ENCODE results near the gene SLC6A3. TPM values are rescaled to one million over a fixed set of nuclear protein-coding genes. Genes with fewer than 3 reads are reported as not detected.

The SLC6A3 gene
- total RNA-seq, 1 experiment from 2014 or later = not detected

- Mint-ChIP-seq H3K9me3 (ENCODE audit: unreplicated experiment) (no peaks in the 10 kb centered on the region), H3K4me1 (ENCODE audit: low read depth, unreplicated experiment) (no peaks in the 10 kb centered on the region), H3K36me3 (ENCODE audit: insufficient read depth, unreplicated experiment) (peaks cover 73% of the 10 kb centered on the region), H3K27ac (ENCODE audit: unreplicated experiment) (no peak overlapping the region), H3K27me3 (ENCODE audit: insufficient read depth, unreplicated experiment) (no peaks in the 10 kb centered on the region), H3K4me3 (ENCODE audit: unreplicated experiment) (no peak overlapping the region)
- Histone ChIP-seq H3K27me3 (replicated peaks; ENCODE audit: control insufficient read depth, insufficient read depth, low read length) (no peaks in the 10 kb centered on the region), H3K36me3 (ENCODE audit: control insufficient read depth, insufficient read depth, low read length) (peaks cover 3% of the 10 kb centered on the region), H3K4me1 (no peaks in the 10 kb centered on the region), H3K9me3 (no peaks in the 10 kb centered on the region; the same call in 1 of the 2 replicates), H3K4me3 (ENCODE audit: low read depth, low read length) (no peak overlapping the region)
- ChIA-PET POLR2A (no interaction called here), CTCF (interaction anchor here (0.7 kb wide), 1 partner anchor 83 kb away, joined by 3 read pairs; no protein-coding TSS in a partner anchor)
- intact Hi-C loops (cut with micrococcal nuclease; ENCODE audit: unreplicated experiment) = no loop called here
- TF ChIP-seq, protein P1, sequence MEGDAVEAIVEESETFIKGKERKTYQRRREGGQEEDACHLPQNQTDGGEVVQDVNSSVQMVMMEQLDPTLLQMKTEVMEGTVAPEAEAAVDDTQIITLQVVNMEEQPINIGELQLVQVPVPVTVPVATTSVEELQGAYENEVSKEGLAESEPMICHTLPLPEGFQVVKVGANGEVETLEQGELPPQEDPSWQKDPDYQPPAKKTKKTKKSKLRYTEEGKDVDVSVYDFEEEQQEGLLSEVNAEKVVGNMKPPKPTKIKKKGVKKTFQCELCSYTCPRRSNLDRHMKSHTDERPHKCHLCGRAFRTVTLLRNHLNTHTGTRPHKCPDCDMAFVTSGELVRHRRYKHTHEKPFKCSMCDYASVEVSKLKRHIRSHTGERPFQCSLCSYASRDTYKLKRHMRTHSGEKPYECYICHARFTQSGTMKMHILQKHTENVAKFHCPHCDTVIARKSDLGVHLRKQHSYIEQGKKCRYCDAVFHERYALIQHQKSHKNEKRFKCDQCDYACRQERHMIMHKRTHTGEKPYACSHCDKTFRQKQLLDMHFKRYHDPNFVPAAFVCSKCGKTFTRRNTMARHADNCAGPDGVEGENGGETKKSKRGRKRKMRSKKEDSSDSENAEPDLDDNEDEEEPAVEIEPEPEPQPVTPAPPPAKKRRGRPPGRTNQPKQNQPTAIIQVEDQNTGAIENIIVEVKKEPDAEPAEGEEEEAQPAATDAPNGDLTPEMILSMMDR (IDR thresholded peaks at IDR 0.05; ENCODE audit: insufficient read depth in 1 of 2, low read depth in 1 of 2, low read length in 1 of 2, severe bottlenecking in 1 of 2, unreplicated experiment in 1 of 2) = no peak
- BruUV-seq (replicated peaks) = no TSS peak
- no peak for DNase-seq
Observed at GRCh38 chr5:1467341-1468246, 22.4 kb upstream of the SLC6A3 start.

DNA sequence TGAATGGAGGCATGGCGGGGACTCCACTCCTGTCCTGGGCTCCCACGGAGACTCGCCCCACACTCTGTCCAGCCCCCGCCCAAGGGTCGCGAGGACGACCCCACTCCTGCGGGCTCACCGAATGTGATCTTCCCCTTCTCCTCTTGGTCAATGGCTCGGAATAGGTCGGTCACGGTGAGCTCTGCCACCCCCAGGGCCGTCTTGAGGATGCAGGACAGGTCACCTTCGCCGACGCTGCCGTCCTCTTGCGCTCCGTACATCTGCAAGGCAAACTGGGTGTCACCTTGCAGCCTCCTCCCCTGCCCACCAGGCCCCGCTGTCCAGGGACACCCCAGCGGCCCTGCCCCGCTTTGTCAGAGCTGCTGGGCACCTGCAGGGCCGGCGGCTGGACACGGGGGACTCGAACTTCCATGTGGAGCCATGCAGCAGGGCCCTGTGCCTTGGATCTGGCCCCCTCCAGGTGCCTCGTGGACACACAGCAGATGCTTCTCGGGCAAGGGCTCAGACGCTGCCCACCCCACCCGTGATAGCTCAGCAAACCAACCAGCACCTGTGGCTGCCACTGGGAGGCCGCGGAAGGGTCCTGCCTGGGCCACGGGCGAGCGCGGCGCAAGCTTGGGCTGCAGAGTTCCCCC lies 21.5 kb upstream of the SLC6A3 start:
- Mint-ChIP-seq H3K4me1 (ENCODE audit: low read depth, unreplicated experiment) (no peaks in the 10 kb centered on the region), H3K27ac (ENCODE audit: unreplicated experiment) (no peak overlapping the region), H3K36me3 (ENCODE audit: insufficient read depth, unreplicated experiment) (peaks cover 74% of the 10 kb centered on the region), H3K27me3 (ENCODE audit: insufficient read depth, unreplicated experiment) (no peaks in the 10 kb centered on the region), H3K4me3 (ENCODE audit: unreplicated experiment) (no peak overlapping the region), H3K9me3 (ENCODE audit: unreplicated experiment) (no peaks in the 10 kb centered on the region)
- TF ChIP-seq, protein P1 (IDR thresholded peaks at IDR 0.05; ENCODE audit: insufficient read depth in 1 of 2, low read depth in 1 of 2, low read length in 1 of 2, severe bottlenecking in 1 of 2, unreplicated experiment in 1 of 2) = no peak
- Histone ChIP-seq H3K4me1 (no peaks in the 10 kb centered on the region), H3K9me3 (no peaks in the 10 kb centered on the region; the same call in 1 of the 2 replicates), H3K4me3 (ENCODE audit: low read depth, low read length) (no peak overlapping the region), H3K27me3 (replicated peaks; ENCODE audit: control insufficient read depth, insufficient read depth, low read length) (no peaks in the 10 kb centered on the region), H3K36me3 (ENCODE audit: control insufficient read depth, insufficient read depth, low read length) (peaks cover 3% of the 10 kb centered on the region)
- CTCF ChIA-PET = no interaction called here
- intact Hi-C loops (cut with micrococcal nuclease; ENCODE audit: unreplicated experiment) = no loop called here
- POLR2A ChIA-PET = no interaction called here
- DNase-seq = no peak
- BruUV-seq (replicated peaks) = no TSS peak

DNA sequence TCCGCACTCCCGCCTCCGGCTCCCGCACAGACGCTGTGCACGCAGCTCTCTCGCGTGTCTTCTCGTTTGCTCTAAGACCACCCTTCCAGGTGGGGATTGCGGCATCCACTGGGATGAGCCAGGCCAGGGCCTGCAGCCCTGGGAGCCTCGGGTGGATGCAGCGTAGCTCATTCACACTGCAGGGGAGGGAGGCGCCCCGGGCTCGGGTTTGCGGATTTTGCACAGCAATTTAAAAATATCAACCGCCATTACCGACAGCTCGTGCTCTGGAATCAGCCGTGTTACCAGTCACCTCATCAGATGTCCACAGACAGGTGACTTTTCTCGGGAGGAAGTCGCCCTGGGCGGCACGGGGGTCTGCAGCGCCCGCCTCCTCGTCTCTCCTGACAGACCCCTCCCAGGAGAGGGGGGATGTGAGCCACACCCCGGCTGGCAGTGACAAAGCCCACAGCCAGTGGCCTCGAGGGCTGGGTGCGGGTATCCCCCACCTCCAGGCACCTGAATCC lies 20.8 kb upstream of the SLC6A3 start:
- intact Hi-C loops (cut with micrococcal nuclease; ENCODE audit: unreplicated experiment) = no loop called here
- H3K4me3 Mint-ChIP-seq (ENCODE audit: unreplicated experiment) = no peak overlapping the region
- no peaks in the 10 kb centered on the region for H3K27me3 Mint-ChIP-seq (ENCODE audit: insufficient read depth, unreplicated experiment)
- no TSS peak for BruUV-seq (replicated peaks)
- no peak overlapping the region for H3K27ac Mint-ChIP-seq (ENCODE audit: unreplicated experiment)
- H3K4me3 ChIP-seq (ENCODE audit: low read depth, low read length) = no peak overlapping the region
- no peaks in the 10 kb centered on the region for H3K4me1 Mint-ChIP-seq (ENCODE audit: low read depth, unreplicated experiment)
- TF ChIP-seq, protein P1 (IDR thresholded peaks at IDR 0.05; ENCODE audit: insufficient read depth in 1 of 2, low read depth in 1 of 2, low read length in 1 of 2, severe bottlenecking in 1 of 2, unreplicated experiment in 1 of 2) = no peak
- no peak for DNase-seq
- H3K4me1 ChIP-seq = no peaks in the 10 kb centered on the region
- H3K36me3 ChIP-seq (ENCODE audit: control insufficient read depth, insufficient read depth, low read length) = peaks cover 3% of the 10 kb centered on the region
- ChIA-PET CTCF (no interaction called here), POLR2A (no interaction called here)
- no peaks in the 10 kb centered on the region; the same call in 1 of the 2 replicates for H3K9me3 ChIP-seq
- no peaks in the 10 kb centered on the region for H3K9me3 Mint-ChIP-seq (ENCODE audit: unreplicated experiment)
- peaks cover 74% of the 10 kb centered on the region for H3K36me3 Mint-ChIP-seq (ENCODE audit: insufficient read depth, unreplicated experiment)
- H3K27me3 ChIP-seq (replicated peaks; ENCODE audit: control insufficient read depth, insufficient read depth, low read length) = no peaks in the 10 kb centered on the region

Data from Caco-2 (cell line).